Embryonic facial prominence (tissue), 1 donor: ENCODE results near the gene PPM1E.
A peak's percentile ranks its signal among the peaks of the same experiment; 100 is the strongest.

Experiments used
- DNase-seq: peaks from one replicate; pipeline ENCODE4 v3.0.0-alpha.2; 2016; ENCODE audit errors: extremely low spot score

The PPM1E gene

GRCh38 chr17:58996968-58997367 is 241.3 kb downstream of the PPM1E start:
- DNase-seq = no peak

- no peak for DNase-seq
Observed at GRCh38 chr17:58997756-58998553, 242.3 kb downstream of the PPM1E start.

- no peak for DNase-seq
Observed at GRCh38 chr17:58998871-58999270, 243.2 kb downstream of the PPM1E start.

- no peak for DNase-seq
Observed at GRCh38 chr17:58999500-58999899, 243.8 kb downstream of the PPM1E start.

- DNase-seq = no peak
Observed at GRCh38 chr17:59000022-59000421, 244.4 kb downstream of the PPM1E start.

GRCh38 chr17:59001158-59001814 is 245.6 kb downstream of the PPM1E start:
- no peak for DNase-seq

- no peak for DNase-seq
Observed at GRCh38 chr17:59002126-59002525, 246.5 kb downstream of the PPM1E start.

- no peak for DNase-seq
Observed at GRCh38 chr17:59002848-59003247, 247.2 kb downstream of the PPM1E start.

- DNase-seq = no peak
Observed at GRCh38 chr17:59003860-59004259, 248.2 kb downstream of the PPM1E start.

- DNase-seq = peak; percentile 60
Observed at GRCh38 chr17:59004338-59005111, 248.9 kb downstream of the PPM1E start.

GRCh38 chr17:59007995-59008394 is 252.3 kb downstream of the PPM1E start:
- no peak for DNase-seq

- DNase-seq = no peak
Observed at GRCh38 chr17:59008737-59009136, 253.1 kb downstream of the PPM1E start.

- DNase-seq = no peak
Observed at GRCh38 chr17:59010026-59010425, 254.4 kb downstream of the PPM1E start.

- no peak for DNase-seq
Observed at GRCh38 chr17:59011975-59012374, 256.3 kb downstream of the PPM1E start.

- DNase-seq = no peak
Observed at GRCh38 chr17:59018019-59018418, 262.4 kb downstream of the PPM1E start.

- no peak for DNase-seq
Observed at GRCh38 chr17:59024916-59025315, 269.3 kb downstream of the PPM1E start.

GRCh38 chr17:59026176-59026939 is 270.7 kb downstream of the PPM1E start:
- DNase-seq = no peak

- DNase-seq = no peak
Observed at GRCh38 chr17:59027750-59028149, 272.1 kb downstream of the PPM1E start.

GRCh38 chr17:59028328-59028727 is 272.7 kb downstream of the PPM1E start:
- DNase-seq = no peak

- DNase-seq = no peak
Observed at GRCh38 chr17:59030811-59031210, 275.2 kb downstream of the PPM1E start.
